A549 (cell line): Measurements from ENCODE around the gene RD3L.

ENCODE experiments used
- CHD2 ChIP-seq: fragments of 150-350 bp; IDR thresholded peaks from 2 replicates; pipeline ENCODE4 v1.6.1; 2014; ENCODE audit warnings: low read length; ENCODE audit not compliant: partially characterized antibody
- ESRRA ChIP-seq: fragments of 150-350 bp; IDR thresholded peaks from 2 replicates; pipeline ENCODE4 v1.6.1; 2014; ENCODE audit warnings: mild to moderate bottlenecking, low read length, borderline replicate concordance
- JUNB ChIP-seq: fragments of >200 bp; sonication (Bioruptor Twin); formaldehyde crosslinking; IDR thresholded peaks from 2 replicates; pipeline ENCODE4 v1.6.1; 2016
- KDM1A ChIP-seq: fragments of 200-600 bp; sonication (generic); IDR thresholded peaks from 2 replicates; pipeline ENCODE4 v1.6.1; 2016; ENCODE audit warnings: low read depth, mild to moderate bottlenecking
- MYC ChIP-seq: IDR thresholded peaks from 2 replicates; pipeline ENCODE4 v1.6.1; 2012; ENCODE audit warnings: mild to moderate bottlenecking, inconsistent platforms, low read length, improper control_type of control experiment, borderline replicate concordance
- RNF2 ChIP-seq: fragments of 200-600 bp; sonication (generic); IDR thresholded peaks from 2 replicates; pipeline ENCODE4 v1.6.1; 2016; ENCODE audit warnings: low read depth, mild to moderate bottlenecking, antibody characterized with exemption, moderate library complexity, borderline replicate concordance
- SMC3 ChIP-seq: fragments of >200 bp; sonication (Bioruptor Twin); formaldehyde crosslinking; IDR thresholded peaks from 3 replicates; pipeline ENCODE4 v1.6.1; 2018; ENCODE audit warnings: inconsistent platforms
- TF ChIP-seq, protein P1 (sequence below): IDR thresholded peaks from 2 replicates; pipeline ENCODE4 v1.6.1; 2012
- TF ChIP-seq, protein P2 (sequence below): fragments of 200-600 bp; sonication (generic); IDR thresholded peaks from 2 replicates; pipeline ENCODE4 v1.6.1; 2016; ENCODE audit warnings: antibody characterized with exemption, mild to moderate bottlenecking, moderate library complexity
- TF ChIP-seq, protein P3 (sequence below): fragments of >200 bp; sonication (Bioruptor Twin); formaldehyde crosslinking; IDR thresholded peaks from 3 replicates; pipeline ENCODE4 v1.5.1; 2016
- TF ChIP-seq, protein P4 (sequence below): fragments of 250-450 bp; sonication (Bioruptor Pico); IDR thresholded peaks from 2 replicates; pipeline ENCODE4 v1.5.0; 2021; ENCODE audit warnings: mild to moderate bottlenecking, moderate library complexity, borderline replicate concordance
- TF ChIP-seq, protein P5 (sequence below): fragments of >200 bp; sonication (Bioruptor Twin); formaldehyde crosslinking; IDR thresholded peaks from 3 replicates; pipeline ENCODE4 v1.6.1; 2016
- TF ChIP-seq, protein P6 (sequence below): fragments of 450-650 bp; IDR thresholded peaks from 2 replicates; pipeline ENCODE4 v1.6.1; 2014; ENCODE audit warnings: antibody characterized with exemption

DNA sequence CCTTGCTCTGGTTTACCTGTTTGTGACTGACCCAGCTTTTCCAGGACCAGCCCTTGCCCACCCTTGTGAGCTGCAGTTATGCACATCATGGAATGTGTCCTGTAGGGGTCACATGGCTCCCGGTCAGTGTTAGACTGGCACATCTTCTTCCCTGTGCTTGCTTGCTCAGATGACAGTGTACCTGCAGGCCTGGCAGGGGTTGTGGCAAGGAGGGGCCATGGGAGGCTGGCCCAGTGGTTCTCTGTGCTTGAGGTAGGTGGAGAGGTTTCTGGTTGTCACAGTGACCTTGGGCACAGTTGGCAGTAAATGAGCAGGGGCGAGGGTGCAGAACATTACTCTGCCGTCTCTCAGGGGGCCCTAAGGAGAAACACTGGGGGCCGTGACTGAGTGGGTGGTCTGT is 27.6 kb upstream of the RD3L start:
- TF ChIP-seq, protein P1, sequence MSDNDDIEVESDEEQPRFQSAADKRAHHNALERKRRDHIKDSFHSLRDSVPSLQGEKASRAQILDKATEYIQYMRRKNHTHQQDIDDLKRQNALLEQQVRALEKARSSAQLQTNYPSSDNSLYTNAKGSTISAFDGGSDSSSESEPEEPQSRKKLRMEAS = no peak
- TF ChIP-seq, protein P2, sequence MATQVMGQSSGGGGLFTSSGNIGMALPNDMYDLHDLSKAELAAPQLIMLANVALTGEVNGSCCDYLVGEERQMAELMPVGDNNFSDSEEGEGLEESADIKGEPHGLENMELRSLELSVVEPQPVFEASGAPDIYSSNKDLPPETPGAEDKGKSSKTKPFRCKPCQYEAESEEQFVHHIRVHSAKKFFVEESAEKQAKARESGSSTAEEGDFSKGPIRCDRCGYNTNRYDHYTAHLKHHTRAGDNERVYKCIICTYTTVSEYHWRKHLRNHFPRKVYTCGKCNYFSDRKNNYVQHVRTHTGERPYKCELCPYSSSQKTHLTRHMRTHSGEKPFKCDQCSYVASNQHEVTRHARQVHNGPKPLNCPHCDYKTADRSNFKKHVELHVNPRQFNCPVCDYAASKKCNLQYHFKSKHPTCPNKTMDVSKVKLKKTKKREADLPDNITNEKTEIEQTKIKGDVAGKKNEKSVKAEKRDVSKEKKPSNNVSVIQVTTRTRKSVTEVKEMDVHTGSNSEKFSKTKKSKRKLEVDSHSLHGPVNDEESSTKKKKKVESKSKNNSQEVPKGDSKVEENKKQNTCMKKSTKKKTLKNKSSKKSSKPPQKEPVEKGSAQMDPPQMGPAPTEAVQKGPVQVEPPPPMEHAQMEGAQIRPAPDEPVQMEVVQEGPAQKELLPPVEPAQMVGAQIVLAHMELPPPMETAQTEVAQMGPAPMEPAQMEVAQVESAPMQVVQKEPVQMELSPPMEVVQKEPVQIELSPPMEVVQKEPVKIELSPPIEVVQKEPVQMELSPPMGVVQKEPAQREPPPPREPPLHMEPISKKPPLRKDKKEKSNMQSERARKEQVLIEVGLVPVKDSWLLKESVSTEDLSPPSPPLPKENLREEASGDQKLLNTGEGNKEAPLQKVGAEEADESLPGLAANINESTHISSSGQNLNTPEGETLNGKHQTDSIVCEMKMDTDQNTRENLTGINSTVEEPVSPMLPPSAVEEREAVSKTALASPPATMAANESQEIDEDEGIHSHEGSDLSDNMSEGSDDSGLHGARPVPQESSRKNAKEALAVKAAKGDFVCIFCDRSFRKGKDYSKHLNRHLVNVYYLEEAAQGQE = no peak
- TF ChIP-seq, protein P3, sequence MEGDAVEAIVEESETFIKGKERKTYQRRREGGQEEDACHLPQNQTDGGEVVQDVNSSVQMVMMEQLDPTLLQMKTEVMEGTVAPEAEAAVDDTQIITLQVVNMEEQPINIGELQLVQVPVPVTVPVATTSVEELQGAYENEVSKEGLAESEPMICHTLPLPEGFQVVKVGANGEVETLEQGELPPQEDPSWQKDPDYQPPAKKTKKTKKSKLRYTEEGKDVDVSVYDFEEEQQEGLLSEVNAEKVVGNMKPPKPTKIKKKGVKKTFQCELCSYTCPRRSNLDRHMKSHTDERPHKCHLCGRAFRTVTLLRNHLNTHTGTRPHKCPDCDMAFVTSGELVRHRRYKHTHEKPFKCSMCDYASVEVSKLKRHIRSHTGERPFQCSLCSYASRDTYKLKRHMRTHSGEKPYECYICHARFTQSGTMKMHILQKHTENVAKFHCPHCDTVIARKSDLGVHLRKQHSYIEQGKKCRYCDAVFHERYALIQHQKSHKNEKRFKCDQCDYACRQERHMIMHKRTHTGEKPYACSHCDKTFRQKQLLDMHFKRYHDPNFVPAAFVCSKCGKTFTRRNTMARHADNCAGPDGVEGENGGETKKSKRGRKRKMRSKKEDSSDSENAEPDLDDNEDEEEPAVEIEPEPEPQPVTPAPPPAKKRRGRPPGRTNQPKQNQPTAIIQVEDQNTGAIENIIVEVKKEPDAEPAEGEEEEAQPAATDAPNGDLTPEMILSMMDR = no peak
- TF ChIP-seq KDM1A (no peak), SMC3 (no peak), CHD2 (no peak), JUNB (no peak), ESRRA (no peak), RNF2 (no peak), MYC (no peak)
- TF ChIP-seq, protein P4, sequence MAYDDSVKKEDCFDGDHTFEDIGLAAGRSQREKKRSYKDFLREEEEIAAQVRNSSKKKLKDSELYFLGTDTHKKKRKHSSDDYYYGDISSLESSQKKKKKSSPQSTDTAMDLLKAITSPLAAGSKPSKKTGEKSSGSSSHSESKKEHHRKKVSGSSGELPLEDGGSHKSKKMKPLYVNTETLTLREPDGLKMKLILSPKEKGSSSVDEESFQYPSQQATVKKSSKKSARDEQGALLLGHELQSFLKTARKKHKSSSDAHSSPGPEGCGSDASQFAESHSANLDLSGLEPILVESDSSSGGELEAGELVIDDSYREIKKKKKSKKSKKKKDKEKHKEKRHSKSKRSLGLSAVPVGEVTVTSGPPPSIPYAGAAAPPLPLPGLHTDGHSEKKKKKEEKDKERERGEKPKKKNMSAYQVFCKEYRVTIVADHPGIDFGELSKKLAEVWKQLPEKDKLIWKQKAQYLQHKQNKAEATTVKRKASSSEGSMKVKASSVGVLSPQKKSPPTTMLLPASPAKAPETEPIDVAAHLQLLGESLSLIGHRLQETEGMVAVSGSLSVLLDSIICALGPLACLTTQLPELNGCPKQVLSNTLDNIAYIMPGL = no peak
- TF ChIP-seq, protein P5, sequence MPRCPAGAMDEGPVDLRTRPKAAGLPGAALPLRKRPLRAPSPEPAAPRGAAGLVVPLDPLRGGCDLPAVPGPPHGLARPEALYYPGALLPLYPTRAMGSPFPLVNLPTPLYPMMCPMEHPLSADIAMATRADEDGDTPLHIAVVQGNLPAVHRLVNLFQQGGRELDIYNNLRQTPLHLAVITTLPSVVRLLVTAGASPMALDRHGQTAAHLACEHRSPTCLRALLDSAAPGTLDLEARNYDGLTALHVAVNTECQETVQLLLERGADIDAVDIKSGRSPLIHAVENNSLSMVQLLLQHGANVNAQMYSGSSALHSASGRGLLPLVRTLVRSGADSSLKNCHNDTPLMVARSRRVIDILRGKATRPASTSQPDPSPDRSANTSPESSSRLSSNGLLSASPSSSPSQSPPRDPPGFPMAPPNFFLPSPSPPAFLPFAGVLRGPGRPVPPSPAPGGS = no peak
- TF ChIP-seq, protein P6, sequence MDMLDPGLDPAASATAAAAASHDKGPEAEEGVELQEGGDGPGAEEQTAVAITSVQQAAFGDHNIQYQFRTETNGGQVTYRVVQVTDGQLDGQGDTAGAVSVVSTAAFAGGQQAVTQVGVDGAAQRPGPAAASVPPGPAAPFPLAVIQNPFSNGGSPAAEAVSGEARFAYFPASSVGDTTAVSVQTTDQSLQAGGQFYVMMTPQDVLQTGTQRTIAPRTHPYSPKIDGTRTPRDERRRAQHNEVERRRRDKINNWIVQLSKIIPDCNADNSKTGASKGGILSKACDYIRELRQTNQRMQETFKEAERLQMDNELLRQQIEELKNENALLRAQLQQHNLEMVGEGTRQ = no peak
